OCI-M2 (cell line): ENCODE measurements around the gene RALGPS2.
"Not testable (repeated sequence)": the region's sequence is repeated elsewhere in the genome, so short reads cannot be mapped to it uniquely, and the experiment has no call there.

Experiments used
- DNase-seq: peaks from one replicate; lab custom pipeline; 2025; ENCODE audit not compliant: unreplicated experiment; lab: John Stamatoyannopoulos, UW

Gene RALGPS2

DNA sequence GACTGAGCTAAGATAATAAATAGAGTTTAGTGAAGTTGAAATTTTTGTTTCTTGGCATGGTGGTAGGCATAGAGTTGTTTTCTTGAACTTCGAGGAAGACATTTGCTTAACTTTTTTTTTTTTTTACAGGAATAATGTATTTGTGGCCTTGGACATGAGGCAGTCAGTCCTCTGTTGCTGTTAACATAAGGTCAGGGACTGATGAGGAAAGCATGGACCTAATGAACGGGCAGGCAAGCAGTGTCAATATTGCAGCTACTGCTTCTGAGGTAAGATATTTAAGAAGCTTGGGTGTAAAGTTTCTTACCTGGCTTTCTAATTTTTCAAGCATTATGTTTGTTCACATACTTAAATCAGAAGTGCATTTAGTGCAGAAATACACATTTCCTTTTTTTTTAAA lies 51.5 kb downstream of the RALGPS2 start:
- DNase-seq: no peak

DNA sequence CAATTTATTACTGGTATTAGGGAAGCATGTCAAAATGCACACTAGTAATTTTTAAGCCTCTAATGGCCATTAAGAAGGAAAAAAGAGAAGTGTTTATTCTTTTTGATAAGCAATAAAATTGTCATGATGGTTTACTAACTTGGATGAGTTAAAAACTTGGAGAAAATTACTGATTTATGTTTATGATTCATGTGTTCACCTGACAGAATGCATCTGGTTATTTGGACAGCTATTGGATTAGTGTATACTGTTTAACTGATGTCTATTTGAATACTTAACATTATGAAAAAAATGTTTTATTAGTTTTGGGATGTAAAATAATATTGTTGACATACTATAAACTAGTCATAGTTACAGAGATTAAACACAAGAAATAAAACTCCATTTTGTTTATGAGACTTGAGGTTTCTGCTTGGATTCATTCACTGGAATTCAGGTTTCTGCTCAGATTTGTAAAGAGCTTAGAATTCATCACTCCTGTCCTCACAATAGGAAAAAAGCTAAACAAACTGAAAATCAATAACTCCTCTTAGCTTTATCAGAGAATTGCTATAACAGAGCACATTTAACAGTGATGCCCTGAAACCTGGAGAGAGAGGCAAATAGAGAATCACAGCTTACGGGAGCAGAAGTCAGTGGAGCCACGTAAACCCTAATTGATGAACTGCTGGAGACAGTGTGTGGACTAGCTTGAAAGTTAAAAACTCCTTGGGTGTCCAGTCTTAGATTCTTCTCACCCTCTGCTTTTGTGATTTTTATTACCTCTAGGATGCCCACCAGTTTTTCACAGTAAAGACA lies 56.7 kb downstream of the RALGPS2 start:
- no peak for DNase-seq

- no peak for DNase-seq
Observed at GRCh38 chr1:178784131-178784536, 59.1 kb downstream of the RALGPS2 start.

DNA sequence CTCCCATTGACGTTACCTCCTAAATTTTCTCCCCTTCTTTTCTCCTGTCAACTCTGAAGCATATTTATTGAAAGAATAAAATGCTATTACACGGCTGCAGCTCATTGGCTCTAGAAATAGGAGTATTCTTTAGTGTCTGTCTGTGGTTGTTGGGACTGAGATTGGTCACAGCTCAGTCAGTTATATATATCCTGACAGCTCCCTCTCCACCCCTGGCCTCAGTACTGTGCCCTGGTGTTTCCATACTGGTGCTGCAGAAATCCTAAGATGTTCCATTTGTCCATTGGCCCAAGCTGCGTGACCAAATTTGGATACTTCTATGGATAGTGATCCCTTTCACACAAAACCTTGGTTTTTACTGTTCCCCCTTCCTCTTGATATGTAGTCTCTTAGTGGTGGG lies 67.3 kb downstream of the RALGPS2 start:
- DNase-seq: no peak

DNA sequence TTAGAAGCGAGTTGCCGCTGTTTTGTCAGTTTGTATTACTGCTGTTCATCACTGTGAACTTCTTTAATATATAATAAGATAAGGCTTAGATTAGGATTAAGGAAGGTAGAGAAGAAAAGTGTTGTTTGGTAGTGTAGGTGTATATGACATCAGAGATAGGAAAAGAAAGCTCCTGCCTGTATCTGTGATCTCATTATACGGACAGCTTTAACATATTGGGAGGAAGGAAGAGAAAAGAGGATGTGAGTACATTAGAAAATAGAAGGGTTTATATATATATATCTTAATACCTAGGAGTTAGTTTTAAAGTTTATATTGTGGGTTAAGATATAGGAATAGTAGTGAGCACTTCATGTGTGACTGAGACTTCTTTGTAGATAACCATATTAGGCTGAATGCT lies 71.0 kb downstream of the RALGPS2 start:
- DNase-seq: no peak

DNA sequence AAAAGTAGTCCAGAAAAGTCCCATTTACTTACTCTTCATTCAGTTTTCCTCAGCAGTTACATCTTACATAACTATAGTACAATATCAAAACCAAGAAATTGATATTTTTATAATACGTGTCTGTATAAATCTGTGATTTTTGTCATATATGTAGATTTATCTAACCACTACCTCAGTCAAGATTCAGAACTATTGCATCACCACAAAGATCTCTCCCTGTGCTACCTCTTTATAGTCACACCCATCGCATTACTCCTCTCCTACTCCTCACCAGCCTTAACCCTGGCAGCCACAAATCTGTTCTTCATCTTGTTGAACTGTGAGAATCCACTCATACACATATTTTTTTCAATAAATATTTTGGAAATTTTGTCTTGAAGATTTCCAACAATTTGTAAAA lies 72.5 kb downstream of the RALGPS2 start:
- no peak for DNase-seq

GRCh38 chr1:178798232-178798861 lies 73.3 kb downstream of the RALGPS2 start:
- DNase-seq: no peak

DNA sequence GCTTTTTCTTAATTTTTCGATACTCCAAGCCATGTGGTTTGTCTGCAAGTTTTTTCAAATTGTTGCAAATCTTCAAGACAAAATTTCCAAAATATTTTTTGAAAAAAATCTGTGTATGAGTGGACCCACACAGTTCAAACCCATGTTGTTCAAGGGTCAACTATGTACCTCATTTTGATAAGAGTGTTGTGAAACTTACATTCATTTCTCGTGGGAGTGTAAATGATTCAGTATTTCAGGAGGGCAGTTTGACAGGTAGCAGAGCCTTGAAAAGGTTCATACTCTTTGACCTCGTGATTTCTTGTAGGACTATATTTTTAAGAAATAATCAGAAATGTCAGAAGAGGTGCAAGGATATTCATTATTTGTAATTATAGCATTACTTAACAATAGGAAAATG lies 77.8 kb downstream of the RALGPS2 start:
- DNase-seq: no peak

GRCh38 chr1:178806665-178807300 lies 81.7 kb downstream of the RALGPS2 start:
- no peak for DNase-seq

- no peak for DNase-seq
Observed at GRCh38 chr1:178808529-178808928, 83.5 kb downstream of the RALGPS2 start.

DNA sequence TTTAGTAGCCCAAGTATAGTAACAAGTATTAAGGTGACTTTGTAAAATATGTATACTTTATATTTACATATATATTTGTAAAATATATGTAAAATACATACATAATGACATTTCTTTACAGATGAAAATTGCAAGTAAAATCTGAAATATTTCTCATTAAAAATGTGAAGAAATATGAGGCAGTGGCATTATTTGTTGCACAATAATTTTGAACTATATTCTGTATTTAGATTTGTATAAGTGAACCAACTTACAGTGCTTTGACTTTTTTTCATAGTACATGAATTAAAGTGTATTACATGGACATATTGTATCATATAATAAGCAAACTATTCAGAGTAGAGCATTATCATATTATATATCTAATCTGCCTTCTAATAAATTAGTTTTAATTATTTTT lies 85.5 kb downstream of the RALGPS2 start:
- DNase-seq: no peak

GRCh38 chr1:178818416-178818815 lies 93.4 kb downstream of the RALGPS2 start:
- DNase-seq: no peak

GRCh38 chr1:178819123-178819522 lies 94.1 kb downstream of the RALGPS2 start:
- no peak for DNase-seq

- no peak for DNase-seq
Observed at GRCh38 chr1:178821134-178821866, 96.3 kb downstream of the RALGPS2 start.

DNA sequence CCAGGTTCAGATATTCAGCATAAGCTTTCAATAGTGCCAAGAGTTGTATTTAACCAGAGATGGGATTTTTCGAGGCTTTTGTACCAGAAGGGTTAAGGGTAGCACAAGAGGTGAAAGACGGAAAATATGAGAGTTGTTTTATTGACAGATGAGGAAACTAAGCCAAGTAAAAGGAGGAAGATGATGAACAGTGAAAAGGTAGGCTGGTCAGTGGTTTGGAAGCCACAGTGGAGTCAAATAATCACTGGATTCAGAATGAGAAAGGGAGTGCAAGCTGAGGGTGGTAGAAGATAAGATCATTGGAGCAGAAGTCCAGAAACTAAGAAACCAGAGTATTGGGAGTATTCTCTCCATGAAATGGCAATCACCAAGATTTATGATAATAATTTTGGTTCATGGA lies 100.1 kb downstream of the RALGPS2 start:
- DNase-seq: no peak

GRCh38 chr1:178844436-178844835 lies 119.4 kb downstream of the RALGPS2 start:
- DNase-seq: no peak

DNA sequence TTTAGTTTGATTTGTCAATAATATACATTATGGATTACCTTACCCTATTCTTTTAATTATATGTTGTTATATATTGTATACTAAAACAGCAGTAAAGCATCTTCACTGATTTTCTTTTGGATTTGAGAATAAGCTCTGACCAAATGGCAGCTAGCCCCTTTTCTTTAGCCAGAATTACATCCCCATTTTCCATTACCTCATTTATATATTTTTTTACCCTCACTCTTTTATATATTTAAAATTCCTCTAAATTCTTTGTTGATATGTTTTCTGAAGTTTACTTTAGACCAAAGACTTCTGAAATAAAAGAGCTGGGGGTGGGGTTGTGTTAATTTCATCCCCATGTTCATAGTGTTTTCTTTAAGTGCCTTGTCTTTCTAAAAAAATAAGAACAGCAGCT lies 121.3 kb downstream of the RALGPS2 start:
- no peak for DNase-seq

GRCh38 chr1:178847396-178847849 lies 122.4 kb downstream of the RALGPS2 start:
- no peak for DNase-seq

- DNase-seq: not testable (repeated sequence)
Observed at GRCh38 chr1:178847919-178848318, 122.9 kb downstream of the RALGPS2 start.

DNA sequence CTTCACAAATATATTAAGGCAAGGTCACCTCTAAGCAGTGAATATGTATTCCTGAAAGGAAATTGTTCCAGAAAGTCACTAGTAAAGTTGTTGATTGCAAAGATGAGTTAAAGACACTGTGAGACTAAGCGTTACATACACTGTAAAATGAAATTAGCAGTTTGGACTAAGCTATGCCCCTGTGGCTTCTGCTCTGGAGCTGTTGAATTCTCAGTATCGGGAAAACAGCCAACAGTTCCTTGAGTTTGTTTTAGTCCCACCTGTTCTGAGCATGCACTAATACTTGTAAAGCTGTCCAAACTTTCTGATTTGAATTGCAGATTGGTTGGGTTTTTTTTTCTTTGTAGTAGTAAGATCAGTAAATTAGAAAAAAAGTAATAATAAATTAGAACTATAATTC lies 124.9 kb downstream of the RALGPS2 start:
- no peak for DNase-seq

- no peak for DNase-seq
Observed at GRCh38 chr1:178857126-178857525, 132.1 kb downstream of the RALGPS2 start.
